C4-2B (cell line): Measurements from ENCODE around the gene PARD3.

Experiments used
- H3K27ac ChIP-seq: fragments of 450-650 bp; 2 replicates; pipeline ENCODE4 v1.5.1; 2017
- CTCF ChIP-seq: fragments of 450-650 bp; conservative IDR thresholded peaks from 2 replicates; pipeline ENCODE4 v1.5.1; 2017; ENCODE audit warnings: mild to moderate bottlenecking
- ZFX ChIP-seq: fragments of 450-650 bp; IDR thresholded peaks from 2 replicates; pipeline ENCODE4 v1.6.1; 2017

The PARD3 gene

GRCh38 chr10:34161777-34162370, 653.2 kb downstream of the PARD3 start:
- TF ChIP-seq ZFX: no peak
- TF ChIP-seq CTCF: no peak
- H3K27ac ChIP-seq: no peak overlapping the region

GRCh38 chr10:34160595-34160994, 654.5 kb downstream of the PARD3 start:
- TF ChIP-seq CTCF: no peak
- no peak for TF ChIP-seq ZFX

GRCh38 chr10:34157501-34157900, 657.6 kb downstream of the PARD3 start:
- H3K27ac ChIP-seq: no peak overlapping the region; the same call in 1 of the 2 replicates
- TF ChIP-seq CTCF: no peak
- no peak for TF ChIP-seq ZFX

More at GRCh38 chr10:34160595-34160994, 654.5 kb downstream of the PARD3 start:
- no peak overlapping the region for H3K27ac ChIP-seq

GRCh38 chr10:34156781-34157425, 658.2 kb downstream of the PARD3 start:
- peak overlapping the region; percentile 30 for H3K27ac ChIP-seq
- TF ChIP-seq ZFX (no peak), CTCF (peak; percentile 42)

- peak overlapping the region; percentile 30; the same call in 1 of the 2 replicates for H3K27ac ChIP-seq
- TF ChIP-seq ZFX: no peak
- no peak for TF ChIP-seq CTCF
These were observed 659.3 kb downstream of the PARD3 start for GRCh38 chr10:34155812-34156211.

- H3K27ac ChIP-seq: no peak overlapping the region
- TF ChIP-seq CTCF (no peak), ZFX (no peak)
These were observed 660.7 kb downstream of the PARD3 start for GRCh38 chr10:34154383-34154900.

GRCh38 chr10:34153663-34154382, 661.3 kb downstream of the PARD3 start:
- no peak for TF ChIP-seq ZFX
- TF ChIP-seq CTCF: no peak
- no peak overlapping the region for H3K27ac ChIP-seq
